Fibroblast of gingiva (primary cell): ENCODE measurements around the gene DTL.
A peak's percentile ranks its signal among the peaks of the same experiment; 100 is the strongest.

Experiments used
- DNase-seq: peaks from one replicate; pipeline ENCODE4 v3.0.0-alpha.2; 2011; ENCODE audit warnings: low read depth

DTL gene

GRCh38 chr1:212037900-212038299 is 2.4 kb downstream of the DTL start:
- DNase-seq: no peak

DNA sequence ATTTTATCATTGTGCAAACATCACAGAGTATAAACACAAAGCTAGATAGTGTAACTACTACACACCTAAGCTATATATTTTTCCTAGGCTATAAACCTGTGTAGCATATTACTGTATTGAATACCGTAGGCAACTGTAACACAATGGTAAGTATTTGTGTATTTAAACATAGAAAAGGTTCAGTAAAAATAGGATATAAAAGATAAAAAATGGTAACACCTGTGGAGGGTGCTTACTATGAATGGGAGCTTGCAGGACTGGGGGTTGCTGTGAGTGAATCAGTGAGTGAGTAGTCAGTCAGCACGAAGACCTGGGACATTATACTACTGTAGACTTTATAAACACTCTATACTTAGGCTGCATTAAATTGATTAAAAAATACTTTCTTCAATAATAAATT is 4.1 kb downstream of the DTL start:
- no peak for DNase-seq

GRCh38 chr1:212040629-212041412 is 5.3 kb downstream of the DTL start:
- DNase-seq: no peak

DNA sequence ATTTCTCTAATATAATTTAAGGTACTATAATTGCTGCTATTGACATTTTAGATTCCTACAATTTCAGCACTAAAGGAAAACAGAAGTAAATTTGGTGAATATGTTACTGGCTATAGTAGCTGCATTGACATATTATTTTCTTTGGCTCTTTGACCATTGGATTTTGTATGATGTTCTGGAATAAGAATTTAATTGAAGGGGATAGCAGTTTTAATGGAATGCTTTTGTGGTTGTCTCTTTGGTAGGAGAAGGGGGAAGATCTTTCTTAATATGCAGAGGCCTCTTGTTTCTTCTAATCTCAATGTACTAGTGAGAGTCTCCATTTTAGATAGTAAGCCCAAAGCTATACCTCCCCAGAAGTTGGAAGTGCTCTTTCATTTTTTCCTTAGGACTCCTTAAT is 6.9 kb downstream of the DTL start:
- no peak for DNase-seq

- DNase-seq: no peak
Measured at GRCh38 chr1:212044851-212045250, 9.3 kb downstream of the DTL start.

- DNase-seq: peak; percentile 26
Measured at GRCh38 chr1:212045981-212046380, 10.4 kb downstream of the DTL start.

DNA sequence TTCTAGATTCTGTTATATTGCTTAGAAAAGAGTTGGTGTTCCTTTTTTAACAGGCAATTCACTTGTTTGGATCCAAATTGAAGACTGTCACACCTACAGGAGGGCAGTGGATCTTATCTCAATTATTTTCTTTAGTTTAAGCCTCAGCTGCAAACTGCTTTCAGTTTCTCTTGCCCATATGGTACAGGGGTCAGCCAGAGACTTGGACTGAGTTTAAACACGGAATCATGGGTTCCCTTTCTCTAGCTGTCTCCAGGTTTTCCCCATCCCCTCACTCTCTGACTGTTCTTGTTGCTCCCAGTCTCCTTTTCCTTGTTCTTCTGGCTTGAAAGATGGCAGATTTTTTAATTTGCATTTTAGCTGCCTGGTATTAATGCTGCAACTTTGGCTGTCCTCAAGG is 18.4 kb downstream of the DTL start:
- DNase-seq: no peak

DNA sequence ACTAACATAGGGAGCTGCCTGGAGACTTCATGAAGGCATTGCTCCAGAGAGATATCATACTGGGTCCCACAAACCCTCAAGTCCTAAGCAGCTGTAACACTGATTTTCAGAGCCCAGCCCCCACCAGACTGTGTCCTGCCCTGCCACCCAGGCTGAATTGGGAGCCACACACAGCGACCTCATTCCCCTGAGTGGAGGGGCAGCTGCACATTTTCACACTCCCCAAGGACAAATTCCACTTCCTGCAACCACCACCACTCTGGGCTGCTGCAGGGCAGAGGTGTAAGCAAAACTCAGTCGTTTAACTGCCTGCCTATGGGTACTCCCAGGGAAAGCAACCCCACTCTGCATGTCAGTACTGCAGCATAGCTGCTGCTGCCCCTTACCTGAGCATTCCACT is 19.8 kb downstream of the DTL start:
- DNase-seq: no peak

DNA sequence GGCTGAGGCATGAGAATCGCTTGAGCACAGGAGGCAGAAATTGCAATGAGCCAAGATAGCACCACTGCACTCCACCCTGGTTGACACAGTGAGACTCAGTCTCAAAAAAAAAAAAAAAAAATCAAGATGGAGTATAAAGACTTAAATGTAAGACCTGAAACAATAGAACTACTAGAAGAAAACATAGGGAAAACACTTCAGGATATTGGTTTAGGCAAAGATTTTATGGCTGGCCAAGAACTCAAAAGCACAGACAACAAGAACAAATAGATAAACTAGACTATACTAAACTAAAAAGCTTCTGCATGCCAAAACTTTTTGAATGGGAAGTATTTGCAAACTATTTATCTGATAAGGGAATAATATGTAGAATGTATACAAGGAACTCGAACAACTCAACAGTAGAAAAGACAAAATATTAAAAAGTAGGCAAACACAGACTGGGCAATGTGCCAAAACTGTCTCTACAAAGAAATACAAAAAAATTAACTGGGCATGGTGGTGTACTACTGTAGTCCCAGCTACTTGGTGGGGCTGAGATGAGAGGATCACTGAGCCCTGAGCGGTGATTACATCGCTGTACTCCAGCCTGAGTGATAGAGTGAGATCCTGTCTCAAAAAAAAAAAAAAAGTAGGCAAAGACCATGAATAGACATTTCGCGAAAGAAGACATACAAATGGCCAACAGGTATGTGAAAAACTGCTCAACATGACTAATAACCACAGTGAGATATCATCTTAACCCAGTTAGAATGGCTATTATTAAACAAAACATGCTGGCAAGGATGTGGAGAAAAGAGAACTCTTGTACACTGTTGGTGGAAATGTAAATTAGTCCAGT is 25.3 kb downstream of the DTL start:
- no peak for DNase-seq

GRCh38 chr1:212062832-212063438 is 27.4 kb downstream of the DTL start:
- DNase-seq: peak; percentile 44

DNA sequence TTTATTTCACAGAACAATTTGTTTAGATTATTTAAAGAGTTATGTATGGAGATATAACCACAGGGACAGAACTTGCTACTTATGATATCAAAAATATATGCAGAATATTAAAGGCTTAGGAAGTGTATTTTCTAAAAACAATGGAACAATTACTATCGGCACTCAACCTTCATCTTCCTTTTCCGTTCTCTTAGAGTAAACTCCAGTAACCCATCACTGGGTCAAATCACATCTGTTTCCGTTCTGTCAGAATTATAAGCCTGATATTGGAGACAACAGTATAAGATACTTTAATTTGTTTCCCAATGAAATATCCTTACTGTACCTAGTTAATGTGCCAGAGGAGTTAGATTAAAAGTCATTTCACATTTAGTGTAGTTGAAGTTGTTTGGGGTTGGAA is 32.2 kb downstream of the DTL start:
- no peak for DNase-seq

- peak; percentile 52 for DNase-seq
Measured at GRCh38 chr1:212070720-212071302, 35.3 kb downstream of the DTL start.

DNA sequence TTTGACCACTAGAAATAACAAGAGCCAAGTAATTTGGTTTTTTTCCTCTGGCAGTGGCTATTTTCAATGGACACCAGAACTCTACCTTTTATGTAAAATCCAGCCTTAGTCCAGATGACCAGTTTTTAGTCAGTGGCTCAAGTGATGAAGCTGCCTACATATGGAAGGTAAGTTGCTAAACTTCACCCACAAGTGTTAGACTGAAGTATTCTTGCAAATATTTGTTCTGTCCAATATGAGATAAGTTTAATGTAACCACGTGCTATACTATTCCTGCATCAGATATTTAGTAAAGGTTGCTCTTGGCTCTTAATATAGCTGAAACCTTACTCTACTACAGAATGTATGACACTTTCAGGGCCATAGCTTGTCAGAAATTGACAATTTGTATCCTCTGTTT is 36.5 kb downstream of the DTL start:
- DNase-seq: no peak

DNA sequence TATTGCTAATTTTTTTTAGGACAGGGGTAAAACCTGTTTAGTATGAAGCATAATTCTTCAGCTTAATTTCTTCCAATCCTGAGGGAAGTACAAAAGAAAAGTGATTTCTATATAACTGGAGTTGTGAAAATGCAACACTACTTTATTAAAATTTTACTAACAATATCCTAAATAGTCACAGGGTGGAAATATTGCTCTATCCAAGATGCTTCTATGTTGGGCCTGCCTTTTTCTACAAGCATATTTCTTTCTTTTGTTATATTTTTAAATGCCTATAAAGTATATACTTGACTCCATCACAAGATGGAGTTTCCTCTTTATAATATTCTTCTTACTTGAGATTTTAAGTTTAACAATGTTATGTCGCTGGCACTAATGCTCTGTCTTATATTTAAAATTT is 37.9 kb downstream of the DTL start:
- no peak for DNase-seq

- DNase-seq: no peak
Measured at GRCh38 chr1:212074313-212074712, 38.8 kb downstream of the DTL start.

- DNase-seq: no peak
Measured at GRCh38 chr1:212074856-212075255, 39.3 kb downstream of the DTL start.

- no peak for DNase-seq
Measured at GRCh38 chr1:212077028-212077427, 41.5 kb downstream of the DTL start.

DNA sequence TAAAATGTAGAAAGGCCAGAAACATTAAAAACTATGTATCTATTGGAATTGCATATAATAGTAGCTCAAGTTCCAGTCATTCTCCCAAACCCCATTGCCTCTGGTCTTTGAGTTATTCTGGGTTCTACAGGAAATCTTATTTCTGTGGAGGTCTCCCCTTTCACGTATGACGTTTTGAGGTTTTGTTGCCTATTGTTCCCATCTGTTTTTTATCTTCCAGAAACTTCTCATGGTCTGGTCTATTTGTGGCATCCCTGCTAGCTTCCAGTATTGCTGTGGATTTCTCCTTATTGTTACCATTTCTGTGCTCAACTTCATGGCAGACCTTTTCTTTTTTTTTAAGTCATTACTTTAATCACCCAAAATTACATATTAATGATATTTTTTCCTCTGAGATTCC is 43.3 kb downstream of the DTL start:
- DNase-seq: peak; percentile 58

GRCh38 chr1:212082765-212083406 is 47.3 kb downstream of the DTL start:
- DNase-seq: no peak

DNA sequence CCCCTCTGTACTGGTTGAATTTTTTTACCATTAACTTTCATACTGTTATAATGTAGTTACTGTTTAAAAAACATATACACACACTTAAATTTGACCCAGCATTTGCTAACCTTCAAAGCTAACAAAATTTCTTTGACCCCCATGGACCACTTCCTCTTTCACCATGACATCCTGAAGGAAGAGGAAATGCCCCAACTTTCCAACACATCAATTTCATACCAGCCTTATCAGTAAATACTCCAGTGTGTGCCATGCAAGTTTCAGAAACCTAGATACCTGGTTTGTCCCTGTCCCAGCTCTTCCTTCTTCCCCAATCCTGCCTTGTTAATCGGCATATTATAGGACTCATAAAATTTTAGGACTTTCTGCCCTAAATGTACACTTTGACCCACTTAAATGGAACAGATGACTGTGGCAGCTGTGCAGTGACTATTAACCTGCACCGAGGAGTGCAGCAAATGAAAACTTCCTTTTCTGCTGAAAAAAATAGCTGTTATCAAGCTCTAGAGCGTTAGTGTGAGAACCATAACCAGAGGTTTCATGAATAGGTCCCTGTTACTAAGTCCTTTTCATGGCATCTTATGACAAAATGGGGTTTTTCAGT is 54.1 kb downstream of the DTL start:
- no peak for DNase-seq

GRCh38 chr1:212091438-212092121 is 56.0 kb downstream of the DTL start:
- no peak for DNase-seq
